Measurements from ENCODE around the gene SESN3. TPM values are rescaled to one million over a fixed set of nuclear protein-coding genes. Genes with fewer than 3 reads are reported as not detected.
A peak's percentile ranks its signal among the peaks of the same experiment; 100 is the strongest.
"Not testable (repeated sequence)": the region's sequence is repeated elsewhere in the genome, so short reads cannot be mapped to it uniquely, and the experiment has no call there.

SESN3 gene
- total RNA-seq, result 7.0 TPM

DNA sequence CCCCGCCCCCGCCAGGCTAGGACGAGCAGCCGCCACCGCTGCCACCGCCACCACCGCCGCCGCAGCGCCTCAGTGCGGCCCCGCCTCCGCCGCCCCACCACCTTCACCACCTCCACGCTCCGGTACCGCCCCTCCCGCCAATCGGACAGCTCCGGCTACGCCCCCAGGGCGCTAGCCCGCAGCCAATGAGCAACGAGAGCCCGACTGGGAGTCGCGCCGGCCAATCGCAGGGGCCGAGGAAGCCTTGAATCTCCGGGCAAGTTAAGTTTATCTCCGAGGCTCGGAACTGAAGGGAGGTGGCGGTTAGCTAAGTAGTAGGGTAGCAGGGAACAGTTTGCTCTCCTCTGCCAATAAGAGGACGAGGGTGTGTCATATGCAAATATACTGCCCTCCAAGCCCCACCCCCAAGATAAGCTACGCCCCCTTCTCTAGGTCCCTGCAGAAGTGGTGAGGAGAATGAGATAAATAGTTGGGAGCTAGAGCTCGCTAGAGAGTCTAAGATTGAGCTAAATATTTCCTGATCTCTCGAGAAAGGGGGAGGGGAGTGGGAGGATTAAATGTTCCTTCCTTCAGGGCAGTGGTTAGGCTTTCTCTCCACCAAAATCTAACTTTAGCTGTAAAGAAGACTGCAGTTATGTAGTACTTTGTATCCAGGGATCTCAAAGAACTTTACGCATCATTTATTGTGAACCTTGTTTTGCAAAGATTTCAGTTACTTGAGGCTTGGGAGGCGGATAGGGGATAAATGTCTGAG, at the start of gene SESN3:
SESN3 (minus strand) TSS at position 76 of the 754 bp plus-strand sequence. CDS start 342 bp downstream, outside the sequence.
- peak; percentile 99 for DNase-seq (ENCODE audit: low spot score)
- peak; percentile 92 for ATAC-seq

GRCh38 chr11:95279921-95280868, 49.2 kb upstream of the SESN3 start:
- DNase-seq (ENCODE audit: low spot score), result no peak
- ATAC-seq, result no peak

- DNase-seq (ENCODE audit: low spot score) (no peak), ATAC-seq (no peak)
These were observed 46.9 kb upstream of the SESN3 start for GRCh38 chr11:95277868-95278267.

- ATAC-seq, result no peak
- no peak for DNase-seq (ENCODE audit: low spot score)
These were observed 45.1 kb upstream of the SESN3 start for GRCh38 chr11:95276139-95276538.

DNA sequence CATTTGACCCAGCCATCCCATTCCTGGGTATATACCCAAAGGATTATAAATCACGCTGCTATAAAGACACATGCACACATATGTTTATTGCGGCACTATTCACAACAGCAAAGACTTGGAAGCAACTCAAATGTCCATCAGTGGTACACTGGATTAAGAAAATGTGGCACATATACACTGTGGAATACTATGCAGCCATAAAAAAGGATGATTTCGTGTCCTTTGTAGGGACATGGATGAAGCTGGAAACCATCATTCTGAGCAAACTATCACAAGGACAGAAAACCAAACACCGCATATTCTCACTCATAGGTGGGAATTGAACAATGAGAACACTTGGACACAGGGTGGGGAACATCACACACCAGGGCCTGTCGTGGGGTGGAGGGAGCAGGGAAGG, 42.6 kb upstream of the SESN3 start:
- not testable (repeated sequence) for ATAC-seq

GRCh38 chr11:95269036-95269819, 38.2 kb upstream of the SESN3 start:
- DNase-seq (ENCODE audit: low spot score) (no peak), ATAC-seq (peak; percentile 83)

More for the DNA sequence above, 42.6 kb upstream of the SESN3 start:
- DNase-seq (ENCODE audit: low spot score), result not testable (repeated sequence)

- DNase-seq (ENCODE audit: low spot score), result no peak
- no peak for ATAC-seq
These were observed 37.4 kb upstream of the SESN3 start for GRCh38 chr11:95268391-95268790.

- ATAC-seq (no peak), DNase-seq (ENCODE audit: low spot score) (no peak)
These were observed 36.7 kb upstream of the SESN3 start for GRCh38 chr11:95267601-95268213.

GRCh38 chr11:95266751-95267374, 35.9 kb upstream of the SESN3 start:
- DNase-seq (ENCODE audit: low spot score) (no peak), ATAC-seq (peak; percentile 53)

DNA sequence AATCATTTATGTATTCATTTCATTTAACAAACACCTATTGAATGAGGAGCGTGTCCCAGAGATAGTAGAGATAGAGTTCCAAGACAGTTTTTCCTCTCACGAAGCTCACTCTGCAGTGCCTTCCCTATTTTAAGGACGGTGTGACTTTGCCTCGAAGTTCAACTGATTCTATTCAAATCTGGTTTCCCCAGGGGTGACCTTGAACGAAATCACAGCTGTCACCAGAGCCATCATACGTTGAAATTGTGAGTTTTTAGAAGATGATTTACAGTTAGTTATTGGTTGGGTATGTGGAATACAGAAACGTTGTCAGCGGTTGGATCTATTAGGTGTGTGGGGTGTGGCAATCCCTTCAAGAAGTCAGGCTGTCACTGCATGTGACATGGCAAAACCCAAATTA, 33.9 kb upstream of the SESN3 start:
- ATAC-seq, result no peak

GRCh38 chr11:95262994-95263765, 32.2 kb upstream of the SESN3 start:
- no peak for ATAC-seq

More for the DNA sequence above, 33.9 kb upstream of the SESN3 start:
- DNase-seq (ENCODE audit: low spot score), result no peak

GRCh38 chr11:95257456-95257971, 26.5 kb upstream of the SESN3 start:
- DNase-seq (ENCODE audit: low spot score) (no peak), ATAC-seq (no peak)

More at GRCh38 chr11:95262994-95263765, 32.2 kb upstream of the SESN3 start:
- no peak for DNase-seq (ENCODE audit: low spot score)

DNA sequence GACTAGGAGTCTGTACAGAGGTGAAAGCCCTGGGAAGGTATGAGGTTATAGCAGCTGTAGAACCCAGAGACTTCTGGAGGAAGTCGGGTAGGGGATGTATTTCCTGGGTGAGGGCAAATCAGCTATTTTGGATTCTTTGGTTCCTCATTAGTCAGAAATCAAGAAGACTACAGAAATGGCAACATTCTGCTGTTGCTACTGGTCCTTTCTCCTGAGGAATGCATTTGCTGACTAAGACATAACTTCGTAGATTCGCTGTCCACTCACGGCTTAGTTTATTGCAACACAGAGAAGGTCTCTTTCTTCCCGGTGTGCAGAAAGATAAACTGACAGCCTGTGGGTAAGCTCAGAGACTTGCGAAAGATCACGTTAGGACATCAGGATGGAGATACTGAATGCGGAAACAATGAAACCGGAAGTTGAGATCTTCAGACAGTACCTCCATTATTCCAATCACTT, 25.3 kb upstream of the SESN3 start:
- ATAC-seq (peak; percentile 24), DNase-seq (ENCODE audit: low spot score) (no peak)

GRCh38 chr11:95255251-95256145, 24.5 kb upstream of the SESN3 start:
- ATAC-seq (no peak), DNase-seq (ENCODE audit: low spot score) (no peak)

DNA sequence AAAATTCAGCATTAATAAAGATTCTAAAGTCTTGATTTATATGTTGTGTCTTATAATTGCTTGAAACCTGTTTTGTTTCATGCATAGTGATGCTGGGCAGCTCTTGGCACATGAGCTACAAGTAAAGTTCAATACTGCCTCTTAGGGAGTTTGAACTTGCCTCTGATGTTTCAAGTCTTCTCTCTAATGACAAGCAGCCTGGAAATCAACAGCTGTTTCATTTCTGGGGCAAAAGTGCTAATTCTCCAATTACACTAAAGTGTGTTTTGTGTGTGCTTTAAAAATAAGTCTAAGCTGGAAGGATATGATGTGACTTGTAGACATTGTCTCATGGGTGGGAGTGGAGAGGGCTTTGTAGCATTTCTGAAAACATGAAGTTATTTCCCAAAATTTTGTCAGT, 23.7 kb upstream of the SESN3 start:
- DNase-seq (ENCODE audit: low spot score), result no peak
- no peak for ATAC-seq

DNA sequence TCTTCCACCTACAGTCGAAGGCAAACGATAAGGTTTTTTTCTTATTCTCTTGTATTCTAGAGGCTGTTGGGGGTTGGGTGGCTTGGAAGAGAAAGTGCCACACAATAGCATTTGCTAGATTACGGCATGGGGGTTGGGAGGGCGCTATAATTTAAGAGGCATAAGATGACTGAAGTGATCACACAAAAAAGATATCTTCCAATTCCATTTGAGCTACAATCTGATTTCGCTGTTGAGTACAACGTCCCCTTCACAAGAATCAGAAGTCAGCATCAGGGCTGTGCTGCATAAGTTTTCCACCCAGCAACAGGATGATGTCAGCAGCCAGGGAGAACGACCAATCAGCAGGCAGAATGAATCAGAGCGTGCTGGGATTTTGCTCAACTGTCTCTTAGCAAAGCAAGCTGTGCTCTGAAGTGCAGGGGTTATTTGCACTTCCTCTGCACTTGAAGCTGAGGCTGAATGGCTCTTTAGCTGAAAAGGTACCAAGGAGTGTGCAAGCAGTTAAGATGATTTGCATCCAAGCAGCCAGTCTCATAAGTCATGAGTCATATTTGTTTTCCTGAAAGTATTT, 23.2 kb upstream of the SESN3 start:
- DNase-seq (ENCODE audit: low spot score), result peak; percentile 62
- peak; percentile 92 for ATAC-seq

DNA sequence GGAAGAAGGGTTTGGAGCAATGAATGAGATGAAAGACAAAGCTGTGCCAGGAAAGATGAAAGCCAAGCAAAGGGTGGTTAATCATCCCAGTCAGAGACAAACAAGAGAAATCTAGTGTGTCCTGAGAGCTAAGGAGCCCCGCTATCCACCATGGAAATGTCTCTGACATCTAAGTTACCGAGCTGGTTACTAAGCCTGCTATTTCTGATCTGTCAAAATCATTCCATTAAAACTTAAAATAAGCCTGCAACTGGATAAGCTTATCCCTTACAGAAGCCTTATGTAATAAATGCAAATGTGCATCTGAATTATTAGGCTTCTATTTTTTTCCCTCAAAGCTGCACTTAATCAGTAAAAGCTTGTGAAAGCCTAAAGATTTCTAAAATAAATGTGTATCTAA, 22.1 kb upstream of the SESN3 start:
- ATAC-seq, result no peak
- DNase-seq (ENCODE audit: low spot score), result no peak

Data from left lobe of liver (tissue), 2 donors.